Measurements from ENCODE around the gene TUBGCP3. TPM values are rescaled to one million over a fixed set of nuclear protein-coding genes. Genes with fewer than 3 reads are reported as not detected.

TUBGCP3 gene, protein sequence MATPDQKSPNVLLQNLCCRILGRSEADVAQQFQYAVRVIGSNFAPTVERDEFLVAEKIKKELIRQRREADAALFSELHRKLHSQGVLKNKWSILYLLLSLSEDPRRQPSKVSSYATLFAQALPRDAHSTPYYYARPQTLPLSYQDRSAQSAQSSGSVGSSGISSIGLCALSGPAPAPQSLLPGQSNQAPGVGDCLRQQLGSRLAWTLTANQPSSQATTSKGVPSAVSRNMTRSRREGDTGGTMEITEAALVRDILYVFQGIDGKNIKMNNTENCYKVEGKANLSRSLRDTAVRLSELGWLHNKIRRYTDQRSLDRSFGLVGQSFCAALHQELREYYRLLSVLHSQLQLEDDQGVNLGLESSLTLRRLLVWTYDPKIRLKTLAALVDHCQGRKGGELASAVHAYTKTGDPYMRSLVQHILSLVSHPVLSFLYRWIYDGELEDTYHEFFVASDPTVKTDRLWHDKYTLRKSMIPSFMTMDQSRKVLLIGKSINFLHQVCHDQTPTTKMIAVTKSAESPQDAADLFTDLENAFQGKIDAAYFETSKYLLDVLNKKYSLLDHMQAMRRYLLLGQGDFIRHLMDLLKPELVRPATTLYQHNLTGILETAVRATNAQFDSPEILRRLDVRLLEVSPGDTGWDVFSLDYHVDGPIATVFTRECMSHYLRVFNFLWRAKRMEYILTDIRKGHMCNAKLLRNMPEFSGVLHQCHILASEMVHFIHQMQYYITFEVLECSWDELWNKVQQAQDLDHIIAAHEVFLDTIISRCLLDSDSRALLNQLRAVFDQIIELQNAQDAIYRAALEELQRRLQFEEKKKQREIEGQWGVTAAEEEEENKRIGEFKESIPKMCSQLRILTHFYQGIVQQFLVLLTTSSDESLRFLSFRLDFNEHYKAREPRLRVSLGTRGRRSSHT
- total RNA-seq (33.2 TPM), polyA plus RNA-seq (ENCODE audit: insufficient read depth, low read depth, low replicate concordance) (9.1 TPM)
- long read RNA-seq, donor 1, partial matches to known transcripts, result 0 of 3 reads
- long read RNA-seq, donor 1, other reads (novel, unspliced or antisense), result 0 of 3 reads
- long read RNA-seq, donor 2, partial matches to known transcripts, result 0 of 2 reads
- long read RNA-seq, donor 2, other reads (novel, unspliced or antisense), result 0 of 2 reads
- long read RNA-seq, donor 3, partial matches to known transcripts, result 0 of 5 reads
- long read RNA-seq, donor 3, other reads (novel, unspliced or antisense), result 0 of 5 reads
- long read RNA-seq, donor 4, partial matches to known transcripts, result 0 of 4 reads
- long read RNA-seq, donor 4, other reads (novel, unspliced or antisense), result 0 of 4 reads
- long read RNA-seq, donor 5, result 0 reads
- long read RNA-seq, donor 6, partial matches to known transcripts, result 0 of 1 reads
- long read RNA-seq, donor 6, other reads (novel, unspliced or antisense), result 0 of 1 reads
- long read RNA-seq, donor 7, transcript TUBGCP3-201 (22 exons, 3,899 nt), result major isoform, 9 of 26 reads
- long read RNA-seq, donor 7, partial matches to known transcripts, result 4 of 26 reads
- long read RNA-seq, donor 7, other reads (novel, unspliced or antisense), result 13 of 26 reads
- long read RNA-seq, donor 8, partial matches to known transcripts, result 0 of 2 reads
- long read RNA-seq, donor 8, other reads (novel, unspliced or antisense), result 0 of 2 reads
- long read RNA-seq, donor 9, partial matches to known transcripts, result 0 of 1 reads
- long read RNA-seq, donor 9, other reads (novel, unspliced or antisense), result 0 of 1 reads
- long read RNA-seq, donor 10, partial matches to known transcripts, result 0 of 3 reads
- long read RNA-seq, donor 10, other reads (novel, unspliced or antisense), result 0 of 3 reads

DNA sequence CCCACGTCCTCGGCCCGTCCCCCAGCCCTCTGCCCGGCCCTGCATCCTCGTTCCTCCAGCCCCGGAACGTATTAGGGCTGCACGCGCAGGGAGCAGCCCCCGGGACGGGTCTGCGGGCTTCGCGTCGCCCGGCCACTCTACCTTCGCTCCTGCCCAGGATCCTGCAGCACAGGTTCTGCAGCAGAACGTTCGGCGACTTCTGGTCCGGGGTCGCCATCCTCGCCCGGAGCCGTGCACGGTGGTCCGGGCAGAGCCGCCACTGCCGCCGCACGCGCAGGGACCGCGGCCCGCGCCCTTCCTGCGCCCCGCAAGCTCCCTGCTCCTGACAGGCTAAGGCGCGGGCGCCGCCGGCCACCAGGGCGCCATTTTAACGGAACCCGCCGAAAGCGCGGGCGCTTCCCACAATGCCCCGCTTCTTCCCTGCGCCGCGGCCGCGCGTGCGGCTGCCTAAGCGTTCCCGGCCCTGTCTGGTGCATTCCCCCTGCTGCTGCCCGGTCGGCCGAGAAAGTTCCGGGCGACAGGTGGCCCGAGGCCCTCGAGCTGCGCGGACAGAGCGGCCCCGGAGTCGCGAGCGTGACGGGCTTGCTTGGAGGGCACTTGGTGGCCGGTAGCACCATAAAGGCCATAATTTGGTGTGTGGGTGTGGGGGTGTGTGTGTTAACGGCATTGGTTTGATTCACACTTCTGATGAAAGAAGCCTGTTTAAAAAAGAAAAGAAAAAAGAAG lies at the start of gene TUBGCP3:
Gene TUBGCP3 (minus strand): TSS at position 390 of the 726 bp plus-strand sequence. CDS start 173 bp downstream, at position 217.
- intact Hi-C loops (cut with DNase I), result no loop called here

DNA sequence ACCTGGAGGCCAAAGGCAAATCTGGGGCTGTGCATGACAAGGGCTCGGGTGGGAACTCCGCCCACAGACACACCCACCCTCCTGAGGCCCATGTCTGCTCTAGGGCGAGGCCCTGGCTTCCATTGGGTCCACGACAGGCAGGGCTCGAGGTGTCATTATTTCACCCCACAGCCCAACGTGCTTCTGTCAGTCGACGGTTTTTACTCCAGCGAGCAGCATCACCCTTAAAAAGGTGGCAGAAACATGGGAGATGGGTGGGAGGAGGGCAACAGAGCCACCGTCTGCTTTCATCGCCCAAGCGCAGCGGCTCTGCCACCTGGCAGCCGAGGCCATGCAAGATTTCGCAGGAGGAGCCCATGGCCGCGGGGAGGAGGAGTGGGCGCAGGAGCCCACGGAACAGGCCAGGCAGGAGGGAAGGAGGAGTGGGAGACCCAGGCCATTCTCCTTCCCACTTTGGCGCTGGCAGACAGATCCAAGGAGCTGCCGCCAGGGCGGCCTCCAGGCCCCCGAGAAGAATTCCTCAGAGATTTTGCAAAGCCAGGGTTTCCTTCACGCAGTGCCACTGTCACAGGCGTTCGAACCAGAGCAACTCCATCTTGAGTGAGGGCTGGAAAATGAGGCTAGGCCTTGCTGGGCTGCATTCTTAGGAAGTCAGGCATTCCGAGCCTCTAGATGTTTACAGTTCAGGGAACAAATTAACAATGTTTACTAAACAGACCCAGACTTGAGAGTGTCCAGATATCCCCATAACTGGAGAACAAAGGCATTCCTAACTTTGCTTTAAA lies 49.3 kb upstream of the TUBGCP3 start:
- DNase-seq (peak in 2 of 5 donors; percentile 27 to 55), FAIRE-seq (no peak)
- intact Hi-C loops (cut with DNase I), result loop anchor here (10.0 kb wide), 1 partner anchor 238 kb away; no protein-coding TSS in a partner anchor
- no peaks in the 10 kb centered on the region for H3K9me3 ChIP-seq (ENCODE audit: control insufficient read depth in 2 of 3, insufficient read depth in 1 of 3, low read length in 3 of 3)
- TF ChIP-seq, protein P1, sequence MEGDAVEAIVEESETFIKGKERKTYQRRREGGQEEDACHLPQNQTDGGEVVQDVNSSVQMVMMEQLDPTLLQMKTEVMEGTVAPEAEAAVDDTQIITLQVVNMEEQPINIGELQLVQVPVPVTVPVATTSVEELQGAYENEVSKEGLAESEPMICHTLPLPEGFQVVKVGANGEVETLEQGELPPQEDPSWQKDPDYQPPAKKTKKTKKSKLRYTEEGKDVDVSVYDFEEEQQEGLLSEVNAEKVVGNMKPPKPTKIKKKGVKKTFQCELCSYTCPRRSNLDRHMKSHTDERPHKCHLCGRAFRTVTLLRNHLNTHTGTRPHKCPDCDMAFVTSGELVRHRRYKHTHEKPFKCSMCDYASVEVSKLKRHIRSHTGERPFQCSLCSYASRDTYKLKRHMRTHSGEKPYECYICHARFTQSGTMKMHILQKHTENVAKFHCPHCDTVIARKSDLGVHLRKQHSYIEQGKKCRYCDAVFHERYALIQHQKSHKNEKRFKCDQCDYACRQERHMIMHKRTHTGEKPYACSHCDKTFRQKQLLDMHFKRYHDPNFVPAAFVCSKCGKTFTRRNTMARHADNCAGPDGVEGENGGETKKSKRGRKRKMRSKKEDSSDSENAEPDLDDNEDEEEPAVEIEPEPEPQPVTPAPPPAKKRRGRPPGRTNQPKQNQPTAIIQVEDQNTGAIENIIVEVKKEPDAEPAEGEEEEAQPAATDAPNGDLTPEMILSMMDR (IDR thresholded peaks at IDR 0.05; ENCODE audit: borderline replicate concordance, extremely low read depth, insufficient read depth), result no peak
- H3K4me3 ChIP-seq (ENCODE audit: low read length in 3 of 3), result no peak overlapping the region
- H3K9ac ChIP-seq (ENCODE audit: low read length in 3 of 3), result no peak overlapping the region
- no peaks in the 10 kb centered on the region for H3K4me1 ChIP-seq (ENCODE audit: control insufficient read depth in 2 of 3, insufficient read depth in 2 of 3, low read depth in 1 of 3, low read length in 3 of 3)
- no peaks in the 10 kb centered on the region for H3K36me3 ChIP-seq (ENCODE audit: control insufficient read depth in 2 of 3, insufficient read depth in 3 of 3, low read length in 3 of 3)
- H3K27ac ChIP-seq (ENCODE audit: low read depth in 2 of 2, low read length in 2 of 2), result no peak overlapping the region
- no peaks in the 10 kb centered on the region for H3K27me3 ChIP-seq (ENCODE audit: control insufficient read depth, insufficient read depth, low read length)

More for the DNA sequence above, at the start of gene TUBGCP3:
- H3K27me3 ChIP-seq (ENCODE audit: control insufficient read depth, insufficient read depth, low read length), result no peaks in the 10 kb centered on the region
- H3K27ac ChIP-seq (ENCODE audit: low read depth in 2 of 2, low read length in 2 of 2), result peak within 1 kb of the TSS; percentile 96 to 97
- H3K9ac ChIP-seq (ENCODE audit: low read length in 3 of 3), result peak within 1 kb of the TSS; percentile 62 to 85 (median 72)
- peaks cover 0 to 12% (median 11%) of the 10 kb centered on the region in 3 donors for H3K4me1 ChIP-seq (ENCODE audit: control insufficient read depth in 2 of 3, insufficient read depth in 2 of 3, low read depth in 1 of 3, low read length in 3 of 3)
- DNase-seq (peak; percentile 87 to 95 (median 92)), FAIRE-seq (no peak)
- H3K4me3 ChIP-seq (ENCODE audit: low read length in 3 of 3), result peak within 1 kb of the TSS; percentile 74 to 81 (median 81)
- H3K9me3 ChIP-seq (ENCODE audit: control insufficient read depth in 2 of 3, insufficient read depth in 1 of 3, low read length in 3 of 3), result no peaks in the 10 kb centered on the region
- TF ChIP-seq, protein P1 (IDR thresholded peaks at IDR 0.05; ENCODE audit: borderline replicate concordance, extremely low read depth, insufficient read depth), result no peak
- H3K36me3 ChIP-seq (ENCODE audit: control insufficient read depth in 2 of 3, insufficient read depth in 3 of 3, low read length in 3 of 3), result no peaks in the 10 kb centered on the region
